HG03097 (cell line): Measurements from ENCODE around the gene COTL1.

Source experiments
- ATAC-seq: cut with Tn5 transposase; IDR thresholded peaks from one replicate; pipeline ENCODE4 v1.9.1; 2021; ENCODE audit not compliant: unreplicated experiment, low FRiP score

Gene COTL1, protein sequence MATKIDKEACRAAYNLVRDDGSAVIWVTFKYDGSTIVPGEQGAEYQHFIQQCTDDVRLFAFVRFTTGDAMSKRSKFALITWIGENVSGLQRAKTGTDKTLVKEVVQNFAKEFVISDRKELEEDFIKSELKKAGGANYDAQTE

GRCh38 chr16:84617791-84618580, at the start of gene COTL1:
Gene COTL1, minus strand, starts transcription at chr16:84618078. Its CDS starts 164 bp downstream, at chr16:84617914.
- ATAC-seq: peak; percentile 69

DNA sequence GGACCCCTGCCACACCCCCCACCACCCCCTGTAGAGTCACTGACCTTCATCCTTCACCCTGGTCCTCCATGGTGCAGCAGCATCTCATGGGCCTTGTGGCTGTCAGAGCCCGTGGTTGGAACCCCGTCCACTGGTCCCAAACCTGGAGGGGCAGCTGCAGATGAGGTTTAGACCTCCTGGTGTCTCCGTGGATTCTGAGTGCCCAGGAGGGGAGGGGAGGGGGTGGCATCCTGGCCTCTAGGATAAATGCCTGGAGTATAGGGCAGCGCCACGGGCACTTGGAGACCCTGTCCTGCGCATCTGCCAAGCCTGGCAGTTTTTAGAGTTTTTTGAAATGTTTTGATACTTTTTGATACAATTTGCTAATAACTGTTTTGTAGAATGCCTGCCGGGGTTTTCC, 48.0 kb upstream of the COTL1 start:
- ATAC-seq: no peak

DNA sequence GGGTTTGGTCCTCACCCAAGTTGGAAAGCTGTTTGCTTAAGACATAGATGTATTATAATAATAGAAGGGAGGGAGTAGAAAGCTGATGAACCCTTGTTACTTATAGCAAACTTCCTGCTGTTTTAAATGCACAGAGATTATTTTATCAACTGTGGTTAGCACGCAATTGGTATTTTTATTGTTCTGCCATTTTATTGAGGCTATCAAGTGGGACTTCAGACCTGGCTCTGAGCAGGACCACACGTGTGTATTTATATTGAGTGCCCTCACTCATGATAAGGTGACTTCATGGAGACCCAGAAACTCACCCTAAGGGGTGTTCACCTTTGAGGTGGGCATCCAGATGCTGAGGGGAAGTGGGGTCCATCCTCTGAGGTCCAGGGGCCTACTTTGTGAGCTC, 47.5 kb upstream of the COTL1 start:
- ATAC-seq: no peak

DNA sequence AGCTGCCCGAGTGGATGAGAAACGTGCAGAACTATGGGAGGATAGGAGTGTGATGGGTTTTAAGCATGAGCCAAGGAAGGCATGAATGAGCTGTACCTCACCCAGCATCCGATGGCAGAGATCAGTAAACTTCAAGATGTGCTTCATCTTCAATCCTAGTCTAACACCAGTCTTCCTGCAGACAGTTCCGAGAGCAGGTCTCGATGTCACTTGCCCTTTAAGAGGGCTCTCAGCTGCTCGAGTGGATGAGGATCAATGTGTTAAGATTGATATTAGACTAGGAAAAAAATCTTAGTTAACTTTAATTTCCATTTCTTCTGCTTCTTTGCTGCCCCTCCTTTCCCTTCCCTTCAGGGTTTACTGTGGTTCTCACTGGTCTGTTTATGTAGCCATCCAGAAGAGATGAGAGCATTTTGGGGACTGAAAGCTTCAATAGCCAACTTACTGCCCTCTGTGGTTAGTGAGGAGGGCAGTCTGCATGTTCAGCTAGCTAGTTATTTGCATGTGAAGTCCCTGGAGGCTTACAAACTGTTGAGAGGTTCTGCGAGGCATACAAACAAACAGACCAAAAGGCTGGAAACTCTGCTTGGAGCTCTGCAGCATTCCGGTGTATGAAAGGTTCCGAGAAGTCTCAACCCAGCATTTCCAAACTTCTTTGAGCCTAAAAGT, 45.7 kb upstream of the COTL1 start:
- peak; percentile 79 for ATAC-seq

- ATAC-seq: no peak
These were observed 44.6 kb upstream of the COTL1 start for GRCh38 chr16:84662471-84662870.

GRCh38 chr16:84661418-84662060, 43.7 kb upstream of the COTL1 start:
- no peak for ATAC-seq

- no peak for ATAC-seq
These were observed 43.1 kb upstream of the COTL1 start for GRCh38 chr16:84660973-84661372.

DNA sequence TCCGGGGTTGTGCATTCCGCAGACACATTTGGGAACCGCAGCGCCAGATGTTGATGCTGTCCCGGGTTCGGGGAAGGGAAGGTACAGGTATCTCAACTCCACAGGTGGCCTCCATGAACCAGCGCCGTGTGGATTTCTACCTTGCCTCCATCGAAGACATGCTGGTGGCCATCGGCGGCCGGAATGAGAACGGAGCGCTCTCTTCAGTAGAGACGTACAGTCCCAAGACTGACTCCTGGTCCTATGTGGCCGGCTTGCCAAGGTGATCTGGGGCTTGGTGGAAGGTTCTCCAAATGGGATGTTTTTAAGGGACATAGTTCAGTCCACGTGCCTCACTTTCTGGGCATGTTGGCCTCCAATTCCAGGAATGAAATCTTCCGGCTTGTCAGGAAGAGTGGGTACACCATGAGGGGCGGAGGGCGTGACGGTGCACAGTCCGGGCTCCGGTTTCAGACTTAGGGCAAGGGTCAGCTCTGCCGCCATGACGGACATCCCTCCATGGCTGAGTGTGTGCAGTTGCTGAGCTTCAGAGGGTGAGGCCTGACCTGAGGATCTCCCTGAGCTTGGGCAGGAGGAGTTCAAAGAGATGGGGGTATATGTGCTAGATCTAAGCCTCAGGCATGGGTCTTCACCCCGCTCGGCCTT, 41.9 kb upstream of the COTL1 start:
- no peak for ATAC-seq

DNA sequence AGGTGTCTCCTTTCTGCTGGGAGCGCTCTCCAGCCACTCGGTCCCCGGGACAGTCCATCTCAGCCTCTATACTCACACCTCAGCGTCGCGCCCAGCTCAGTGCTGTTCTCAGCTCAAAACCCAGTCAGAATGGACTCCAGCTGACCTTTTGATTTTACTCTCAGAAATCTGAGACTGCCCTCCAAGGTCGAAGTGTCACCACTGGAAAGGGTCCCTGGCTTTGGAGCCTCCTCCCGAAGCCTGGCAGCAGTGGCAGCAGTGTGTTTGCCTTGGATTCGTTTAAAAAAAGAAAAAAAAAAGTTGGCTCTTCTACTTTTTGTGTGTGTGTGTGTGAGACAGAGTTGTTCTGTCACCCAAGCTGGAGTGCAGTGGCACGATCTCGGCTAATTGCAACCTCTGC, 40.8 kb upstream of the COTL1 start:
- no peak for ATAC-seq

- ATAC-seq: no peak
These were observed 39.5 kb upstream of the COTL1 start for GRCh38 chr16:84657229-84657837.

GRCh38 chr16:84656649-84657048, 38.8 kb upstream of the COTL1 start:
- ATAC-seq: no peak

GRCh38 chr16:84654998-84655397, 37.1 kb upstream of the COTL1 start:
- no peak for ATAC-seq

DNA sequence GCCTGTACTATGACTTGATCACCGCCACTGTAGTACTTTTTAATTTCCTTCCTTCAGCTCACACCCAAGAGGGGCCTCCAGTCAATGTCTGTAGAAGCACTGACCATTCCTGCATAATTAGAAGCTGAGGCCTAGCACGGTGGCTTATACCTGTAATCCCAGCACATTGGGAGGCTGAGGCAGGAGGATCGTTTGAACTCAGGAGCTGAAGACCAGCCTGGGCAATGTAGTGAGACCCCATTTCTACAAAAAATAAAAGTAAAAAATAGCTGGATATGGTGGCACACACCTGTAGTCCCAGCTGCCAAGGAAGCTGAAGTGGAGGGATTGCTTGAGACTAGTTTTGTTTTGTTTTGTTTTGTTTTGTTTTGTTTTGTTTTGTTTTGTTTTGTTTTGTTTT, 36.4 kb upstream of the COTL1 start:
- ATAC-seq: no peak

GRCh38 chr16:84652566-84652965, 34.7 kb upstream of the COTL1 start:
- ATAC-seq: no peak

DNA sequence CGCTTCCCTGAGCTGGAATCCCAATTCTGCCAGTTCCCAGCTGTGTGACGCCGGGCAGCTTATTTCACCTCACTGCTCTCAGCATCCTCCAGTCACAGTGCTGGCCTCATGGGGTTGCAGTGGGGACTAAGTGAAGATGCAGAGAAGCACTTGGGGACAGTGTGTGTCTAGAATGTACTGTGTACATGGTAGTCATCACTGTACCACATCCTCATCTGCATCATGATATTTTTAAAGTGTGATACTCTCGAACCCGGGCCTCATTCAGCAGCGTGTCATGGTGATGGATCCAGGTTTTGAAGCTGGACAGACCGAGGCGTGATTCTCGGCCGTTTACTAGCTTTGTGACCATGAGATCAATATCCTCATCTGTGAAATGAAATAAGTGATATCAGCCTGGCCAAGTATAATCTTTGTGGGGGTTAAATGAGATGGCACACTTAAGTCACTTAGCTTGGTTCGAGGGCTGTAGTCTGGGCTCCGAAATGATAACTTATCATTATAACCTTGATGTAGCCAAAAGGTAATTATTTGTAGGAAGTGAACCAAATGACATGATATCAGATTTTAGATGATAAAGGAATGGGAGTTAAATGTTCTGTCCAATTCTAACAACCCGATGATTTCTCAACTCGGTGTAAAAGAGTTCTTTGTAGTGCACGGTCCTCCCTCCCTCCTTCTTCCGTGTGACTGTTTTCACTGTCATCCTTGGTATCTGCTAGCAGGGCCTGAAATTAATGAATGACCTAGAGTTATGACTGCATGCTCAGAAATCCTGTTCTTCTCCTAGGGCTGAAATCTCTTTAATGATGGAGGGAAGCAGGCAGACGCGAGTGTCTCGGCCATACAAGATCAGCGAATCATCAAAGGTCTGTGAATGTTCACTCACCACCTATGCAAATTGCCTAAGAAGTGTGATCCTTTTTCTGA, 32.4 kb upstream of the COTL1 start:
- no peak for ATAC-seq

- no peak for ATAC-seq
These were observed 31.6 kb upstream of the COTL1 start for GRCh38 chr16:84649511-84649861.

DNA sequence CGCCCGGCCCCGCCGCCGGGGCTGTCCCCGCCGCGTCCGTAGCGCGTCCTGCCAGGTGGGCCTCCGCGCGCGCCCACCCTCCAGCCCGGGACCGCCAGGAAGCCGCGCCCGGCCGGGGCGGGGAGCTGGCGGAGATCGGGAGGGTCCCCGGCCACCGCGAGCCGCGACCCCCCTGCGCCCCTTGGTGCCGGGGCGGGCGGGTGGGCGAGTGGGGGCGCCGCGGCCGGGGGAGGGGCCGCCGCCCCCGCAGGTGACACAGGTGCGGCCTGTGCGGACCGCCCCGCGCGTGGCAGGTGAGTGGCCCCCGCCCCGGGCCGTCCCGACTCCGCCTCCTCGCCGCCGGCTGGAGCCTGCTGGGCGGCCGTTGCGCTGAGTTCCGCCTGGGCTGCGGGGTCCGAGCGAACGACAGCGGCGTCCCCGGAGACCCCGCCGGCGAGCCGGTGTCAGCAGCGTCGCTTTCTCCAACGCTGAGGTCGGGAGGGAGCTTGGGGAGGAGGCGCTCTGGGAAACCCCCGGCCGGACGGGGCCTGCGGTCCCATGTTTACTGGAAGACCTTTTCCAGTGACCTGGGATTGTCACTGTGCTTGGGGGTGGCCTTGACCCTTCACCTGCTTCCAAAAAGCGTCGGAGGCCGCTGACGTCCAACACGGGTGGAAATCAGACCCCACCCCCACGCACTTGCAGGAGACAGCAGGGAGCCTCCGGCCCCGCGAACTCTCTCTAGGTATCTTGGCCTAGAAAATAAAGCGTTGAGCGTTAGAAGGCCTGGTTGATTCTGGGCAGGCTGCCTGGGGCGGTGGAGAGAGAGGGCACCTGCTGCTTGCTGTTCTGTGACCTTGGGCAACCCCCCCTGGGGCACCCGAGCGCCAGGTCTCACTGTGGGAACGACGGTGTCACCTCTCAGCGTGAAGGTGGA, 31.0 kb upstream of the COTL1 start:
- peak; percentile 44 for ATAC-seq

DNA sequence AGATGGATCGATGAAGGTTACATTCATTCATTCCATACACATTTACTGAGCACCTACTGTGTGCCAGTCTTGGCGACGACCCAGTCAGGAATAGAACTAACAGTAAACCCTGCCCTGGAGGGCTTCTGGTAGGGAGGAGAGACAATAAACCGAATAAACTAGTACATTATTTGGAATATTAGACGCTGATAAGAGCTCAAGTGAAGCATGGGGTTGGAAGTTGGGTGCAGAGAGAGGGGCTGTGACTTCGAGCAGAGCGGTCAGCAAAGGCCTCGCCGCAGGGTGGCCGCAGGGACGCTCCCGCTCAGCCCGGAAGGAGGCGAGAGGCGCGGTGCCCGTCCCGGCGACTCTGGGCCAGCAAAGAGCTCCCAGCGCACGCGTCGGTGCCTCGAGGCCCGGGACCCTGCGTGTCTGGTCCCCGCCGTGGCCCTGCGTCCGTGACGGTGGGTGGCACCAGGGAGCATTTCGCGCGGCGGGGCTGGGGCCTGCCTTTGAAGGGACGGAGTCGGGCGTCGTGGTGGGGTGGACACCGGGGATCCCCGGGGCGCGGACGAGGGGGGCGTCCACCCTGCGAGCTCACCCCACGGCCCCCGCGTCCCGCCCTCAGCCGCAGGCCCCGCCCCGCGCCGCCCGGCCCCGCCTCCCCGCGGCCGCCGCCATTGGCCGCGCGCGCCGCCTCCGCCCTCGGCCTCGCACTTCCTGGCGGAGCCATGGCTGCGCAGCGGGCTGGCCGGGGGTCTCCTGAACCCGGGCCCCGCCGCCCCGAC, 30.1 kb upstream of the COTL1 start, which contains the start of gene KLHL36:
Gene KLHL36, plus strand, starts transcription at position 684 of the 767 bp plus-strand sequence. CDS start 2,357 bp downstream, outside the sequence.
- peak; percentile 67 for ATAC-seq
